B cell (primary cell): ENCODE measurements around the gene WDR27.

ENCODE experiments used
- CTCF ChIP-seq: fragments of 200-600 bp; IDR thresholded peaks from one replicate; pipeline ENCODE4 v1.8.0; 2022; ENCODE audit warnings: antibody characterized with exemption, mild to moderate bottlenecking
- EZH2 ChIP-seq: IDR thresholded peaks from 2 replicates; pipeline ENCODE4 v1.6.1; 2012; ENCODE audit warnings: borderline replicate concordance, low read depth, mild to moderate bottlenecking, moderate library complexity, low read length; ENCODE audit not compliant: insufficient read depth, poor library complexity, severe bottlenecking

- TF ChIP-seq CTCF (no peak), EZH2 (no peak)
Measured at GRCh38 chr6:169472786-169473416, 228.9 kb downstream of the WDR27 start.
